Measurements from ENCODE around the gene FTO. TPM values are rescaled to one million over a fixed set of nuclear protein-coding genes. Genes with fewer than 3 reads are reported as not detected.

The FTO gene
- total RNA-seq, 1 donor from 2014 or later = 113 TPM

DNA sequence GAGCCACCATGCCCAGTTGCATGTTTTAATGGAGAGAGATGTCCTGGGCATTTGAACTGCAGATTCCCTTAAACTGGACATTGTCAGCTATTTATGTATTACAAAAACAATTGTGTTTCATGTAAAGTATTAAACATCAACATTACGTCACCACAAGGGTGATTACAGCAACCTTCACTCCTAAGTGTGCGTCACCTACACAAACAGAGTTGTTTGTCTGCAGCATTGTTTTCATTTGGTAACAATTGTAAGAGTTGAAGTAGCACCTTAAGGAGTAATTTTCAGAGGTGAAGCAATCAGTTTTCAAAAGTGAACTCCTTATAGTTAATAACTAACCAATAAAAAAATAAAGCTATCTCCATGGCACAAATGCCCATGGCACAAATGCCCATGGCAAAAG, 311.2 kb downstream of the FTO start:
- no peak for DNase-seq

DNA sequence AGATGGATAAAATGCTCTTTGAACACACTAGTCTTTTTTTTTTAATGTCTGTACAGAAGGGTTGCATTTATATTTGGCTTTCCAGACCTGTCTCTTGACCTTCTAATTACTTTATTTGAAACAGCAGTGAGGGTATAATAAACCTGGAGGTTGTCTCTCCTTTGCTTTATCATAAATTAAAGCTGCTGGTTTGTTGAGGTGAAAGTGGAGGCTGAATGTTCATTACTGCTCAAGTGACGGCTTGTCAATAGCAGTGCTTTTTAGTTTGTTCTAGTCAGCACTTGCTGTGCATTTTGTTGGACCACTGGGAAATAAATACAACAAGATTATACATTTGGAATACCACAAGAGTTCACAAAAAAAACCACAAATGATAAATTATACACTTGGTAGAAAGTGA, 318.4 kb downstream of the FTO start:
- DNase-seq = no peak

DNA sequence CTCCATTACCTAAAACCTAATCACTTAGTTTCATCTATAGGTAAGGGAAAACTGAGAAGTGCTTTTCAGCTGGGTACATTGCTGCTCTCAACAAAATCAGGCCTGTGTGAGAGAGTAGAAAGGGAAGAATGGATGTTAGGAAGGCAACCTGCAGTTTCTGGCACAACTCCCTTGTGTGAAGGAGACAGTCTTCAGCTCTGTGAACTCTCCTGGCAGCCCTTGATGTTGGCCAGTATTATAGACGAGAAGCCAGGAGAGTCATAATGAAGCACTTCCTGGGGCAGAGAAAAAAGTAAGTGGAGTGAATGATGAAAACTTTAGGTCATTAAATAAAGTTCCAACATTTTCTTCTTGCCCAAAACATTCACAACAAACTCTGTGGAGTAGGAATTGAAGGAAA, 322.5 kb downstream of the FTO start:
- DNase-seq = no peak

DNA sequence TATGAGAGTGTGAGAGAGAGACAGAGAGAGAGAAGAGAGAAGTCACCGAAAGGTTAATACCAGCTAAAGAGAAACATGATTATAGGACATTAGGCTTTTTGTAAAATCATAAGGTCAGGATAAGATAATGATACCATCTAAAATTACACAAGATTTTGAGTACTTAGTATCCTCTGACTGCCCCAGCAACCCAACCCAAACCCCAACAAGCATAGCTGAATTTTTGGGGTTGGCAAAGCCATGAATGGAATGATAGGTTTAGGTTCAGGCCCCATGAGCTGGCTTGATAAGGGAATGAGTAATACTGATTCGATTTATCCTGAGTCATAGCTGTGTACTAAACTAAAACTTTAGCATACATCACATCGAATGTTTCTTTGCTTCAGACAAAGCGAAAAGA, 323.1 kb downstream of the FTO start:
- DNase-seq = no peak

DNA sequence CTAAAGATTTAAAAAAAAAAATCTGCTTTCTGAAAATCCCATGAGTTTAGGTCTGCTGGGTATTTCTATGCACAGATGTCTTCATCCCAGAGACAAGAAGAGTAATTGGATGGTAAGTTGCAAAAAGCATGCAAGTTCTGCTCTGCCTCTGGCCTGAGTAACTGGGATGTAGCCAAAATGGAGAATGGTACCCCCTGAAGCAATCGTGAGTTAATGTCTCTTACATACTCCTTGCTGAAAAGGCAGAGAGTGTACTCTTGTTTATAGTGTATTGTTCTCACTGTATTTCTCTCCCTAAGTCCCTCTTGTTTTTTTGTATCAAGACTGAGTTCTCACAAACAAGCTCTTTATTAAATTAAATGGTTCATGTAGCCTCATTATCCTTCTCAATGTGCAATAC, 323.6 kb downstream of the FTO start:
- no peak for DNase-seq

DNA sequence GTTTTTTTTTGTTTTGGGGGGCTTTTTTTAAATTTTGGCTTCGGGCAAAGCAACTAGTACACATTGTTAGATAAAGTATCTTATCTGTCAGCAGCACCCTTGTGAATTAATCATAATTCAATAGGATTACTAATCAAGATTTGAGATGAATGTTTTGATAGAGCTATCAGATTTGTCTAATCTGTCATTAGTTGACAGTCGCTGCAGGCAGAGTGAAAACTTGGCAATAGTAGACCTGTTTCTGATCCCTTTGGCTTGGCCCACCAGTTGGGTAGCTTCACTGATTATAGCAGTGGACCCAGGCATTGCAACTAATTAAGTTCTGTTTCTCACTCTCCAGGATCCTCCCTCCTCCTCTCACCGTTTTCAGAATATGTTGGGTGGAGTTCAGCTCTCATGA, 324.0 kb downstream of the FTO start:
- no peak for DNase-seq

DNA sequence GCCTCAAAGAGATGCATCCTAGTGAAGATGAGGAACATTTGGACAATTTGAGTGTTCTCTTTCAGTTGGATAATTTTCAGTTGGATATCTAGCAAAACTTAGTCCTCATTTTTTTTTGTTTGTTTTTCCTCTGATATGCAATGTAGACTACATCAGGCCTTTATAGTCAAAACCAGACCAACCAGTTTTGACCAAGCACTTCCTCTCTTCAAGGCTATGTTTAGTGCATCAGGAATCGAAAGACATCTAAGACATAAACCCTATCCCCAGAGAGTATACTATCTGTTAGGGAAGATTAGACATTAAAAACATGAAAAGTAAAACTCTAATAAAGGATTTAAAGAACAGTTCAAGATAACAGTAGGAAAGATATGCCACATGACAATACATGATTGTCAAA, 326.5 kb downstream of the FTO start:
- DNase-seq = no peak

DNA sequence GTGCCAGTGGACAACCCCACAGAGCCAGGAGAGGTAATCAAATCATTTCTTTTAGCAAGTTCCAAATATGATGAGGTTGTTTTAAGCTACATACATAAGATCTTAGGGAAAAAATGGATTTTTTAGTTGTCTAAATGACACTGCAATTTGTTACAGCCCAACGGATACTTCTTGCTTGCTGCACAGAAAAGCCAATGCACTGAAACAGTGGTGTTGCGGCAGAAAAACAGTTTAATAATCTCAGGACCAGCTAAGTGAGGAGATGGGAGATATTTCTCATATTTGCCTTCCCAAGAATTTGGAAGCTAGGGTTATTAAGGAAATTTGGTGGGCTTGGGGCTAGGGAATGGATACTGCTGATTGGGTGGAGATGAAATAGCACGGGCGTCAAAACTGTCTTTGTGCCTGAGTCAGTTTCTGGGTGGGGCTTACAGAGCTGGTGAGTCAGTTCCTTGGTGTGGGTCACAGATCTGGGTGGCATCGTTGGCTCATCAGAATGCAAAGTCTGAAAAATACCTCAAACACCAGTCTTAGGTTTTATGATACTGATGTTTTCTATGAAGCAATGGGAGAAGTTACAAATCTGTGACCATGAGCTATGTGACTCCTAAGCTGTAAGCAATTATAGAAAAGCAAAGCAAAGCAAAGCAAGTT, 327.3 kb downstream of the FTO start:
- DNase-seq = no peak

GRCh38 chr16:54033747-54034146, 329.8 kb downstream of the FTO start:
- no peak for DNase-seq

GRCh38 chr16:54034684-54035083, 330.7 kb downstream of the FTO start:
- no peak for DNase-seq

DNA sequence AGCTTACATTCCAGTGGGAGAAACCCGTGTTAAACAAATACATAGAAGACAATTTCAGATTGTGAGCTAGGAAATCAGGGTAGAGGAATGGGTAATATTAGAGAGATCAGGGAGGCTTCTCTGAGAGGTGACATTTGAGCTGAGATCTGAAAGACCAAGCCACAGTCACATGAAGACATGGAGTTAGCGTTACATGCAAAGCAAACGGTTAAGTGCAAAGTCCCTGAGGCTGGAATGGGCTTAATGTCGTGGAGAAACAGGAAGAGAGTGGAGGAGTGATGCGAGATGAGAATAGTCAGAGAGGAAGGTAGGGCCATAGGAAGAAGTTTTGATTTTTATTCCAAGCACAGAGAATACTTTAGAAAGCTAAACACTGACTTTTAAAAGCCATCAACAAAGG, 336.5 kb downstream of the FTO start:
- no peak for DNase-seq

DNA sequence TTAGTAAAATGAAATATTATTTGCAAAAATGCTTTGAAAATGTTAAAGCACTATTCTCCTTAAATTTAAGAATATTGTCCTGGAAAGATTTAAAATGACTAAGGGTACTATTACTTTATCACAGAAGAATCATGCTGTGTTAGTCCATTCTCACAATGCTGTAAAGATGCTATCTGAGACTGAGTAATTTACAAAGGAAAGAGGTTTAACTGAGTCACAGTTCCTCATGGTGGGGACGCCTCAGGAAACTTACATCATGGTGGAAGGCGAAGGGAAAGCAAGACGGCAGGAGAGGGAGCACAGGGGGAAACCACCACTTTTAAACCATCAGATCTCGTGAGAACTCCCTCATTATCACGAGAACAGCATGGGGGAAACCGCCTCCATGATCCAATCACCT, 337.0 kb downstream of the FTO start:
- DNase-seq = no peak

GRCh38 chr16:54048586-54049495, 344.9 kb downstream of the FTO start:
- DNase-seq = peak; percentile 36

DNA sequence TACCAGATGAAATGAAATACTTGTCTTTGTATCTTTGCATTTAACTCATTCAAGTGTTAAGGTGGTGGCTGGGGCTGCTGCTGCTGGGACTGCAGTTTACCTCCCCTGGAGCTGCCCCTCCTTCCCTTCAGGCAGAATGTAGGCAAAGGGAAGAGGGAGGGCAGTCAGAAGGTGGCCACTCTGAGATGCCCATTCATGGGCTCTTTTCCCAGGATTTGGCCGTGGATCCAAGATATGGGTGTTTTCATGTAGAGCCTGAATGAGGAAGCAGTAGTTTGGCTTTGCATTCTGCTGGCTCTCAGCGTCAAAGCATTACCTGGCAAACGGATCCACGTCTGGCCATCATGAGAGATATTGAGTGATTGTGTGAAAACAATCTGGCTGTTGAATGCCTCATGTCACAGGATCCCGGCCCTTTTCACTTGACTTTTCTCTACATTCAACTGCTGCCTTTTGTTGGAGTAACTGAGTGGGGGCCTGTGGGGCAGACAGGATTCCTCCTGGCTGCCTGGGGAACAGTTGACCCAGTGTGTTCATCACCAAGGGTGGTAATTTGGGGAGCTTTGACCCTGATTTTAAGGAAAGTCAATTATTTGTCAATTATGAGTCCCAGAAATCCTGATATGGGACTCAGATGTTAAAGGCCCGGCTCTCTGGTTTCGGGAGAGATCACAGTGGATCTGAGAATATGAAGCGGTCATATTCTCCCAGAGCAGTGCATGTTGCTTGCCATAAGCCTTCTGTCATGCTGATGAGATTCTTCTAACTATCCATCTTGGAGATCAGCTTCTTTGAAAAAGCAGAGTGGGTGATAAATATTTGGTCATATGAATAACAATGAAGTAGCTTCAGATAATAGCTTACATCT, 345.9 kb downstream of the FTO start:
- DNase-seq = no peak

GRCh38 chr16:54050459-54051210, 346.7 kb downstream of the FTO start:
- DNase-seq = peak; percentile 70

- no peak for DNase-seq
Measured at GRCh38 chr16:54051821-54052220, 347.9 kb downstream of the FTO start.

DNA sequence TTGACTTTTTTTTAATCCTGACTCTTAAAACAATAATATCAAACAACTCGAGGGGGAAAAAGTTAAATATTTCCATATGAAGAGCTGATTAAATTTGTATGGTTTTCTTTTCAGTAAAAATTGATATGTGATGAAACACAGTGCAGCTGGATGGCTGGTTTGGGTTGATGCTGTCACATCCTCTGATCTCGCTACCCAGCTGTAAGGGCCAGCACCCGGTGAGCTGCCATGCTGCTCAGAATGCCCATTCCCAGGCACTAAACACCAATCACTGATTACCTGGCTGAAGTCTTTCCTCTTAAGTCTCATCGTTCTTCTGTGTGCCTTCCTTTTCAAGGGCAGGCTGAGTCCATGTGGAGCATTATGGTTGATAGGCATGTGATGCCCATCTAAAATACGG, 348.3 kb downstream of the FTO start:
- DNase-seq = no peak

DNA sequence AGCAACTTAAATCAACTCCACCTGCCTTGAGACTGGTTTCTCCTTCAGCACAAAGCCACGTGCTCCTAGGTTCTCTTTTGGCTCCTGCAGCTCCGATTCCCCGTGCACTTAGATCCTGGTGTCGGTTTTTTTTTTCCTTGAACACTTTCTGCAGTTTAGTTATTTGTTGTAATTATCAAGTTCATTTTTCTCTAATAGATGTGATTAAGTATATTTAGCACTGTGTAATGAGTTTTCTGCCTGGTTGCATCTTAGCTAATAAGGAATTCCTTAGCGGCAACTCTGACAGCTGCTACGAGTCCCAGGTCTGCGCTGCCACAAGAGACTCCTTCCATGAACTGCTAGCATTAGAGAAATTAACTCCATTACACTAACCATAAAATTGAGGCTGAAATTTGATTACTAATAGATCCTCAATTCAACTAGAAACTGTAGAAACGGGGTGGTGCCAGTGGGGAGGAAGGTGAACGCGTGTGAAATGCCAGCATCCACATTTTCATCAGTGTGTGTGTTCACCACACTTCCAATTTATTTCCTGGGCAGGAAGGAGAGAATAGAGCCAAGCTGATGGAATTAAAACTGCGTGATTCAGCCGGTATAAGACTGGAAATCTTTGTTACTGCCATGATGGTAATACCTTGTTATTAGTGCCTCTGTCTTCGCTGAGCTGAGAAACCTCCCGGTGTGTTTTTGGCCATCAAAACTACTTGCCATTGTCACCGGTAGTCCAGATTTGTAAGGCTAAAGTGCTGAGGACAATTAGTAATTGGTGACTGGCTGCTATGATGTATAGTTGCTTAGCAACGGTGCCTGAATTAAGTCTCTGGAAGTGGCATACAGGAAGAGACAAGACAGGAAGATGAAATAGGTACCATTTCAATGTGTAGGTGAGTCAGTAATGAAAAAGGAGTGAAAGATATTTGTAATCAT, 350.2 kb downstream of the FTO start:
- DNase-seq = no peak

GRCh38 chr16:54055191-54055590, 351.2 kb downstream of the FTO start:
- no peak for DNase-seq

- DNase-seq = no peak
Measured at GRCh38 chr16:54055864-54056263, 351.9 kb downstream of the FTO start.

GRCh38 chr16:54056921-54057320, 353.0 kb downstream of the FTO start:
- DNase-seq = no peak
